Epithelial cell of proximal tubule (primary cell): ENCODE results near the gene GABRB3. TPM values are rescaled to one million over a fixed set of nuclear protein-coding genes. Genes with fewer than 3 reads are reported as not detected.

Experiments
- DNase-seq: peaks from one replicate; pipeline ENCODE4 v3.0.0-alpha.2; 2011; ENCODE audit warnings: low read depth
- H3K4me3 ChIP-seq: 2 replicates; pipeline ENCODE4 v1.5.1; 2011; ENCODE audit warnings: low read depth, mild to moderate bottlenecking, low read length
- CTCF ChIP-seq: conservative IDR thresholded peaks from 2 replicates; pipeline ENCODE4 v1.5.1; 2012; ENCODE audit warnings: low read depth, mild to moderate bottlenecking, low read length
- total RNA-seq: library from RNA; depleted of rRNA; stranded (reverse); fragments of >200 nt; gene quantifications from 2 replicates; pipeline ENCODE4 v1.2.3, GENCODE V29; 2015

Gene GABRB3
- total RNA-seq, 1 donor from 2014 or later, result 0.58 TPM

DNA sequence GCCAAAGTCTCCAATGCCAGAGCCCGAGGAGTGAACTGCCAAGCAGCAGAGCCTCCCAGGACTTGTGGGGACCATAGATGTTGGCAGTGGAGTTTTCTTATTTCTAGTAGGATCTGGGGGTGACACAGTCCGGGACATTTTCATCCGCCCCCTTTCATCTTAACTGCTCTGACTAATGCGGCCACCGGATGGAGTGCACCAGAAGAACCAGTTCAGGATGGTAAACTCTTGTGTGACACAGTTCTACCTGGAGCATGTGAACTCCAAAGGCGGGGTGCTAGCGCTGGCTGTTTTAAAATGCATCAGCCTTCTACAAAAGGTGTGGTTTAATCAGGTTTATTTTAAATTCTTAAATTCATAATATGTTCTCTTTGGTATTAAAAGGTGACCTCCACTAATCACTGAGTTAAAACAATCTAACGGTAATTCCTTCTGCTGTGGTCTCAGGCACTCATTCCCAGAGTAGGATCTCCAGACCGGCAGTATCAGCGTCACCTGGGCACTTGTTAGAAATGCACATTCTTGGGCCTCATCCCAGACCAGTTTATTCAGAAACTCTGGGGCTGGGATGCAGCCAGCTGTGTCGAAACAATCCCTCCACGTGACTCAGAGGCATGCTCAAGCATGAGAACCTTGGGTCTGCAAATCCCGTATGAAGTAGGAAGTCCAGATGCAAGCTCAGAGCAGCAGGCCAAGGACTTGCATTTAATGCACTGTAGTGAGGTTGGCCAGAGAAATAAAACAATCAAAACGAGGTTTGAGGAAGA lies 105.5 kb downstream of the GABRB3 start:
- no peak overlapping the region for H3K4me3 ChIP-seq
- peak; percentile 10 for DNase-seq
- no peak for TF ChIP-seq CTCF

- no peak for TF ChIP-seq CTCF
- no peak overlapping the region for H3K4me3 ChIP-seq
- DNase-seq, result no peak
These were observed 106.7 kb downstream of the GABRB3 start for GRCh38 chr15:26665957-26666791.

DNA sequence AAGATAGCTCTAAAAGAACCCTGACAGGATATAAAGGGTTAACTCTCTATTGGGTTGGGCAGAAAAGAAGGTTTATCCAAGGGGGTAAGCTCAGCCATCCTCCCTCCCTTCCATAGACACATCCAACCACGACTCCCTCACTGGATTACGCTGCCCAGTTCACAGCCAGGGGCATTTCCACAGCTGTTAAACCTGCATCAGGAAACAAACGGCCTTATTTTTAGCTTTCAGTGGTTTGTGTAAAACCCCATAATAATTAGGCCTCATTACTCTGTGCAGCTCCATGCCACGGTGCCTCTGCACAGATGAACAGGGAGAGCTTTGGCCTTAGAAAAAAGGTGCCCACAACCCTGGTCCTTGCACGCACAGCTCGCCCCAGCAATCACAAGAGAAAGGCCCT lies 110.6 kb downstream of the GABRB3 start:
- no peak for DNase-seq
- no peak overlapping the region for H3K4me3 ChIP-seq

GRCh38 chr15:26661748-26662147 lies 111.1 kb downstream of the GABRB3 start:
- TF ChIP-seq CTCF, result no peak
- no peak overlapping the region for H3K4me3 ChIP-seq
- no peak for DNase-seq

More for the DNA sequence above, 110.6 kb downstream of the GABRB3 start:
- TF ChIP-seq CTCF, result no peak

GRCh38 chr15:26661107-26661506 lies 111.8 kb downstream of the GABRB3 start:
- no peak for TF ChIP-seq CTCF
- no peak overlapping the region for H3K4me3 ChIP-seq
- no peak for DNase-seq

- H3K4me3 ChIP-seq, result no peak overlapping the region
- DNase-seq, result no peak
- no peak for TF ChIP-seq CTCF
These were observed 112.6 kb downstream of the GABRB3 start for GRCh38 chr15:26660241-26660640.
